ENCODE measurements around the gene NBL1.
"Not testable (repeated sequence)": the region's sequence is repeated elsewhere in the genome, so short reads cannot be mapped to it uniquely, and the experiment has no call there.

The NBL1 gene

DNA sequence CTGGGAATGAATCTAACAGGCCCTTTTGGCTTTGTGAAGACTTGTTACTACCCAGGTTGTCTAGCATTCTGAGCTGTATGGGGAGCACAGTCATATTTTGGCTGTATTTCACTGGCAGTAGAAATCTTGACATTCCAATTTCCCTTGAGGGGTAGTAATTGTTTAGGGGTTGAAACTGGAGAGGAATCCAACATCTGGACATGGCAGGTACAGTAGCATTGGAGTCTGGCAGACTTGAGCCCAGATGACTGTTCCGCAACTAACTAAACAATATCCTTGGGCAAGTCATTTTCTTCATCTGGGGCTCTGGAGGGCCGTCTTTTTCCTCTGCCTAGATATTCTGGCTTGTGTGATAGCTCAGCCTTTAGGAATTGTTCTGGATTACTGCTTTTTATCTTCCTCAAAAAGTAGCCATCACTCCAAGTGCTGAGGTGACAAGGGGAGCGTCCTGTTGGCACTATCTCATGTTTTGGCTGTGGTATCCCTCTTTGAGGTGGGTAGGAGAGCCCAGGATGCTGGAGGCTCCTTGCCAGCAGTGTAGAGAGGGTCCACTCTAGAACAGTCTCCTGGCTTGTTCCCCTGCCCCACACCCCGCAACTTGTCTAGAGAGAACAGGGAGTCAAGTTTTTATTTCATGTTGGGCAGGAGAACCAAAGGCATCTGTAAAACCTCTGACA is 22.7 kb upstream of the NBL1 start:
- no peak for DNase-seq (ENCODE audit: low read depth in 2 of 2)

DNA sequence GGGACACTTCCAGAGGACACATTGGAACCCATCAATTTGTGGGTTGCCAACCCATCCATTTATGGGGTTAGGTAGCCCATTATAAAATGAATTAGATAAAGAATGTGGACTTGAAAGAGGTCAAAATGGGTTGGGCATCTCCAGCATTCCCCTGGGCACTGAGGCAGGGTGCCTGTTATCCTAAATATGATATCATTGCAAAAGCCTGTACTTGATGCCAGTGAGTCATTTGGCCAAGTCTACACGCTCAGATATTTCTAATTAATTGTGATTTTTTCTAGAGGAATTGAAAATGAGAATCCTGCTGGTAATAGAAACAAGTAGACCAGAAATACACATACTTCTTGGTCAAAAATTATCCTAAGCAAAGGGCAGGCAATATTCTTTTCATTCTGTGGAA is 21.9 kb upstream of the NBL1 start:
- DNase-seq (ENCODE audit: low read depth in 2 of 2), result no peak

DNA sequence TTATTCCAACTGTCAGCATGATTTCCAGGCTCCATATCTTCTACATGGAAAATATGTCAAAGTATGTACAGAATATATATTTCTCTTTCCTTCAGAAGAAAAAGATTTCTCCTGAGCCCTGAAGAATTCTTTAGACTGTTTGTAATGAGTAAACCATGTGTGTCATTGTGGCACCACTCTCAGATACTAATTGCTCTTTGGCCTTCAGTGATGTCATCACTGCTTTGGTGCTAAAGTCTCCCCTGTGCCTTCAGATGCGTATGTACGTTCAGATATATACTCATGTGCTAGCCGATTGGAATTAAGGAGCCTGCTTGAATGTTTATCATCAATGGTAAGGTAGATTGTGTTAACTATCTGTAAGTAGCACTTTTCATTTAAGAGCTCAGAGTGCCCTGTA is 20.6 kb upstream of the NBL1 start:
- no peak for DNase-seq (ENCODE audit: low read depth in 2 of 2)

DNA sequence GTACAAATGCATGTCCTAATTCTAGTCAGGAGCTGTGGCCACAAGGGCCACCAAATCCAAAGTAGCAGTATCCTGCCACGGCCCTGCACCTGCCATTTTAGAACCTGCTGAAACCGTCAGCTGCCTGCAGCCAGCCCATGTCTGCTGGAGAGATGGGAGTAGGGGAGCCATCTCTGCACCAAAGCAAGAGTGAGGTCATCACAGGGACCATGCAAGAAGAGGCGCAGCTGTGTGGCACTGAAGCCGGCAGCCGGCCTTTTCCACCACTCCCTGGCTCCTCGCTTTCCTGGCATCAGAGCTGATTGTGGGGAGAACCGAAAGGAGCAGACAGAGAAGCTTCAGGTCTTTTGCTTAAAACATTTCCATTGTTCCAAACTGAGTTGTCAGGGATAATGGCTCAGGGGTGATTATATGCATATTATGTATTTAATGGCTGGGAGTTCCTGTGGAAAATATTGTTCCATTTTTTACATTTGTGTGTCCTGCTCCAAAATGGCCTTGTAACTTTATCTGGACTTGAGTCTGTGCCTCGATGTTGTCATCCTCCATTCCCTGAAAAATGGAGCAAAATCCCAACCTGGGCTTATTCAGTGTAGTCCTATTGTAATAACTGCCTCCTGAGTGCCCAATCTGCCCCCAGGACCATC is 18.7 kb upstream of the NBL1 start:
- no peak for DNase-seq (ENCODE audit: low read depth in 2 of 2)

DNA sequence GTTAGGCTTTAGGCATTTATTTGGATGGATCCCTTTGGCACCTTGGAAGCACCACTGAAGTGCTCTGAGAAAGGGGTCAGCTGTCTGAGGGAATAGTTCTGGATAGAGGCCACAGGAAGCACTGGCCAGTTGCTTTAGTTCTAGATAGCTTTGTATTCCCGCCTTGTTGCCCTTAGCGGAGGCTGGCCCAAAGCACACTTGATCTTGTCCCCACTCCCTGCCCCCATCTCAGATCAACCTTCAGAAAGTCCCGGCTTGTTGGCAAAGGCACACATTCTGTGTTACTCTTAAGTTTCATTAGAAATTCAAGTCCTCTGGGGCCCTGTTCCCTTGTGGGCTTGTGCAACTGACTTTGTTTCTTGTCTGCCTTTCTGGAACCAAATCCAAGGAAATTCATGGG is 15.2 kb upstream of the NBL1 start:
- DNase-seq (ENCODE audit: low read depth in 2 of 2), result no peak

DNA sequence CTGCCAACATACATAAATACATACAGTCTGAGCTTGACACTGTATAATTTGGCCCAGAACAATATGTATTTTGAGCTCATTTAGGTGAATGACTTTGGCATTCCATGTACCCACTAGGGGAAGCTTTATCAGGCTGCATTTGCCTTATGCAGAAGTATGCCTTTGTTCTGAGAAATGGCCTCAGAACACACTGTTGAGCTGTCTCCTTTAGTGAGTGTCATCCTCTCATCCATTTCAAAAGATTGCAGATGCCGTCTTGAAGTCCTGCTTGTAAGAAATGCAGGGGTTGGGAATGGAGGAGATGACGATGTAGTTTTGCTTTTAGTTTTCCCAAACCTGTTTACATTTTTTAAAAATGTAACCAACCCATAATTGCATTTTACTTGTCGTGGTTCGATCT is 14.8 kb upstream of the NBL1 start:
- no peak for DNase-seq (ENCODE audit: low read depth in 2 of 2)

DNA sequence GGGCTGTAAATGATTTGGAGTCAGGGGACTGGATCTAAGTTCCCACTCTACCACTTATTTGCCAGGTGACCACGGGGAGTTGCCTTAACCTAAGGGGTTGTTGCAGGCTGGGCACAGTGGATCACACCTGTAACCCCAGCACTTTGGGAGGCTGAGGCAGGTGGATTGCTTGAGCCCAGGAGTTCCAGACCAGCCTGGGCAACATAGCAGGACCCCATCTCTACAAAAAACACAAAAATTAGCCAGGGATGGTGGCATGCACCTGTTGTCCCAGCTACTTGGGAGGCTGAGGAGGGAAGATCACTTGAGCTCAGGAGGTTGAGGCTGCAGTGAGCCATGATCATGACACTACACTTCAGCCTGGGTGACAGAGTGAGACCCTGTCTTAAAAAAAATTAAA is 13.9 kb upstream of the NBL1 start:
- DNase-seq (ENCODE audit: low read depth in 2 of 2), result not testable (repeated sequence)

DNA sequence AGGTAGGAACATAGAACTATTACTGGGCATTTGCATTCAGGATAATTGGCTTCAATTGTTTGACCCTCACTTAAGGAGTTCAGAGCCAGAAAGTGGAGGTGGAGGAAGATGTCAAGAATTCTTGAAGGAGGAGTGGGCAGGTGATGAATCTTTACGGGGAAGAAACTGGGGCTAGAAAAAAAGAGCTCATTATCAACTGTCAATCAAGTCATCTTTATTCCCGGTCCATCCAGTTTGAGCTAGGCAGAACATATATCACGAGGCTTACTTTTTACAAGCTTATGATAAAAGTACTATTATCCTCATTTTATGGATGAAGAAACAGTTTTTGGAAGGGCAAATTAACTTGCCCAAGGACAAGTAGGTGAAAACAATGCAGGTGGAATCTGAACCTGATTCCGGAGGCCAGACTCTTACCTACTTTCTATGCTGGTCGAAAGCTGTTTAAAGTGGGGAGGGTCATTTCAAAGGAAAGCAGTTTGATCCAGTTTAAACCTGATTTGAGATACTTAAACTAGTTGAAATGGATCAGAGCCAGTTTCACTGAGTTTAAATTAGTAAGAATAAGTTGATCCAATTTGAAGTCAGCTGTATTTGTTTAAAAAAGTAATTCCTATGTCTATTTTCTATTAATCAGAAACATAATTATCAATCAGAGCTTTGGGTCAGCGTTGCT is 13.3 kb upstream of the NBL1 start:
- no peak for DNase-seq (ENCODE audit: low read depth in 2 of 2)

DNA sequence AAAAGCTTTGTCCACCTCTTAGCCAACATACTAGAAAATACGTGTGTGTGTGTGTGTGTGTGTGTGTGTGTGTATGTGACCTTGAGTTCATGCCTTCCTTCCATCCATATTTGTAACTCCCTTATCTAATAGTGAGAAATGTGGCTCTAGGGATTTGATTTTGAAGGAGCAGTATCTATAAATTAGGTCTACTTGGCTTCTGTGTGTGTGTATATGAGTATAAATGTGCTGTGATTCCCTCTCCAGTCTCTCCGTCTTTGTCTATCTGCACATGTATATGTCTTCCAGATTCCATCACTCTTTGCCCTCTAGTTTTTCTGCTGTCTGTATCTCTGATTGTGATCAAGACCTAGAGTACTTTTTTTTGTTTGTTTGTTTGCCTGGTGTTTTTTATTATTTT is 11.9 kb upstream of the NBL1 start:
- DNase-seq (ENCODE audit: low read depth in 2 of 2), result no peak

DNA sequence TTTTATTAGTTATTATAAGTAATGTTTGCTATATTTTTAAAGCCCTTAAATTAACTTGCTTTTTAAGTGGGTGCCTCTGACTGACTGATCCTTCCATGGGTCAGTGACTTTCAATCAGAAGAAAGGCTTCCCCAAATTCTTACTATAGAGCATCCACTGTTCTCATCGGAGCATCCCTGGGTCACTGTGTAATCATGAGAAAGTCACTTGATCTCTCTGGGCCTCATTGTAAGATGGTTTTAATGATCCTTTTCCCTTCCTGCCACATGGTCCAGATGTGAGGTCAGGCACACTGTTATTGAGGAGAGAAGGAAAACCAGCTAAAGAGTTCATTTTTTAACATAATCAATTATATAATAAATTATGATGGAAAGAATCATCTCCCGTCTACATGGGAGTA is 11.0 kb upstream of the NBL1 start:
- no peak for DNase-seq (ENCODE audit: low read depth in 2 of 2)

DNA sequence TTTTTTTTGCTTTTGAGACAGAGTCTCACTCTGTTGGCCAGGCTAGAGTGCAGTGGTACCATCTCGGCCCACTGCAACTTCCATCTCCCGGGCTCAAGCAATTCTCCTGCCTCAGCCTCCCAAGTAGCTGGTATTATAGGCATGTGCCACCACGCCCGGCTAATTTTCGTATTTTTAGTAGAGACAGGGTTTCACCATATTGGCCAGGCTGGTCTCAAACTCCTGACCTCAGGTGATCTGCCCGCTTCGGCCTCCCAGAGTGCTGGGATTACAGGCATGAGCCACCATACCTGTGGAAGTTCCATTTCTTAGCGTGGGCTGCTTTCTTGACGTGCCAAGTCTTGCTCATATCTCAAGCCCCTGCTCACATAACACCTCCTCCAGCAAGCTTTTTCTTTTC is 9.0 kb upstream of the NBL1 start:
- DNase-seq (ENCODE audit: low read depth in 2 of 2), result not testable (repeated sequence)

DNA sequence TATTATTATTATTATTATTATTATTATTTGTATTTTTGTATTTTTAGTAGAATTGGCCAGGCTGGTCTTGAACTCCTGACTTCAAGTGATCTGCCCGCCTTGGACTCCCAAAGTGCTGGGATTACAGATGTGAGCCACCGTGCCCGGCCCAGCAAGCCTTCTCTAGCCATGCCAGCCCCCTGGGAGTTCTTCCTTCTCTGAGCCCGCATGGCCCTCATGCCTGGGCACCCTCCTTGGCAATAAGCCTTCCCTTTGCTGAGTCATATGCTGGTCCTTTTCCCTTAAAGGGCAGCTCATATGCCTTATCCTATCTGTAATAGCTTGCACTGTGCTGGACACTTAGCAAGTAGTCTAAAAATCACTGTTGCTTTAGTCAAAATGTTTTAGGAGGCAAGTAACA is 8.5 kb upstream of the NBL1 start:
- DNase-seq (ENCODE audit: low read depth in 2 of 2), result no peak

DNA sequence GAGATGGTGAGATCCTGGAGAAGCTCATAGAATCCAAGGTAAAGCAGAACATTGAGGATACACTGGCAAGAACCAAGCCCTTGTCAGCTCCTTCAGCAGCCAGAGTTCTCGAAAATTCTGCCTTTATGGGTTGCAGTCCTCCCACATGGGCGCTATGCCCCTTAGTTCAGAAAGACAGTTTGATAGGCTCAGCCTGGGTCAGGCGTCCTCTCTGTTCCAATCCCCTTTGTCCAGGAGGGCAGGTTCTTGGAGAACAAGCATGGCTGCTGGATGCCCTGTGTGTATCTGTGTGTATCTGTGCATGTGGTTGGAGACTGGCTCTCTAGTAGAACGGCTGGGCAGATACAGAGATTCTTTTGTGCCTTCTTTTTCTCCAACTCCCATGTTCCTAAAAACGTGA is 8.0 kb upstream of the NBL1 start:
- no peak for DNase-seq (ENCODE audit: low read depth in 2 of 2)

DNA sequence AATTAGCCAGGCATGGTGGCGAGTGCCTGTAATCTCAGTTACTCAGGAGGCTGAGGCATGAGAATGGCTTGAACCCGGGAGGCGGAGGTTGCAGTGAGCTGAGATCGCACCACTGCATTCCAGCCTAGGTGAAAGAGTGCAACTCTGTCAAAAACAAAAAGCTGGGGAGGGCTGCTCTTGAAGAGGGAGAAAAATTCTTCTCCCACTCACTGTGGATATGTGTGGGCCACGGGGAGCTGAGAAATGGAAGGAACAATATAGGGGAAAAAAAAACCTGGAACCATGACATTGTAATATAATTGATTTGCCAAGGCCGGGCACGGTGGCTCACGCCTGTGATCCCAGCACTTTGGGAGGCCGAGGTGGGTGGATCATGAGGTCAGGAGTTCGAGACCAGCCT is 7.4 kb upstream of the NBL1 start:
- not testable (repeated sequence) for DNase-seq (ENCODE audit: low read depth in 2 of 2)

DNA sequence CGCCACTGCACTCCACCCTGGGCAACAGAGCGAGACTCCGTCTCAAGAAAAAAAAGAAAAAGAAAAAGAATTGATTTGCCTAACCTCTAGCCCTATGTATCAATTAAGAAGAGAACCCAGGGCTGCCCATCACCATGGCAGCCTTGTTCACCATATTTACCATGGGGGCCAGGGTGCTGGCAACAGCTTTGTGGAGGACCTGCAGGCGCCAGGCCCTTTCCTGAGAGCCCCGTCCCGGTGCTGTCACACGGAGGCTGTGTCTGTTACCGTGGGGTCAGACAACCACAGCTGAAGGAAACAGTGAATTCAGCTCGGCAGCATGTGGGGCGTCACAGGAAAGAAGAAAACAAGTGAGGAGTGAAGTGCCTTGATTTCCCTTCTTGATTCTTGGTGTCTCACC is 6.5 kb upstream of the NBL1 start:
- no peak for DNase-seq (ENCODE audit: low read depth in 2 of 2)

DNA sequence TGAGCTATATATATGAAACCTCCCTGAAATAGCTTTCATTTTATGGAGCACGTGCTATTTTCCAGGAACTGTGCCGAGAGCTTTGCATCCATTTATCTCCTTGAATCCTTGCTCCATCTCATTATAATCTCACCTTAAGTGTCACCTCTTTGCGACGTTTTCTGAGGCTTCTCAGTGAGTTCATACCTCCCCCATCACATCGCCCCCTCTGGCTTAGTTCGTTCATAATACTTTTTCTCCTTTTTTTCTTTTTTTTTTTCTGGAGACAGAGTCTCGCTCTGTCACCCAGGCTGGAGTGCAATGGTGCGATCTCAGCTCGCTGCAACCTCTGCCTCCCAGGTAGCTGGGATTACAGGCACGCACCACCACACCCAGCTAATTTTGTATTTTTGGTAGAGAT is 4.9 kb upstream of the NBL1 start:
- not testable (repeated sequence) for DNase-seq (ENCODE audit: low read depth in 2 of 2)

DNA sequence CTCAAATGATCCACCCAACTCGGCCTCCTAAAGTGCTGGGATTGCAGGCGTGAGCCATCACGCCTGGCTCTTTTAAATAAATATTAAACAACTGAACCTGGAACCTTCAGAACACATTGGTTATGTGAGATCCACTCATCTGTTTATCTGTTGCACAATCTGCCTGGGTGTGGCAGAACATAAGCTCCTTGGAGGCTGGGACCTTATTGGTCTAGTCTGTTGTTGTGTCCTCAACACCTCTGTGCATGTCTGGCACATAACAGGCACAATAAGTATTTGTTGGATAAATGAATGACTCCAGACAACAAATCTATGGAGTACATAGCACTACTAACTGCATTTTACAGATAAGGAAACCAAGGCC is 4.1 kb upstream of the NBL1 start:
- no peak for DNase-seq (ENCODE audit: low read depth in 2 of 2)

DNA sequence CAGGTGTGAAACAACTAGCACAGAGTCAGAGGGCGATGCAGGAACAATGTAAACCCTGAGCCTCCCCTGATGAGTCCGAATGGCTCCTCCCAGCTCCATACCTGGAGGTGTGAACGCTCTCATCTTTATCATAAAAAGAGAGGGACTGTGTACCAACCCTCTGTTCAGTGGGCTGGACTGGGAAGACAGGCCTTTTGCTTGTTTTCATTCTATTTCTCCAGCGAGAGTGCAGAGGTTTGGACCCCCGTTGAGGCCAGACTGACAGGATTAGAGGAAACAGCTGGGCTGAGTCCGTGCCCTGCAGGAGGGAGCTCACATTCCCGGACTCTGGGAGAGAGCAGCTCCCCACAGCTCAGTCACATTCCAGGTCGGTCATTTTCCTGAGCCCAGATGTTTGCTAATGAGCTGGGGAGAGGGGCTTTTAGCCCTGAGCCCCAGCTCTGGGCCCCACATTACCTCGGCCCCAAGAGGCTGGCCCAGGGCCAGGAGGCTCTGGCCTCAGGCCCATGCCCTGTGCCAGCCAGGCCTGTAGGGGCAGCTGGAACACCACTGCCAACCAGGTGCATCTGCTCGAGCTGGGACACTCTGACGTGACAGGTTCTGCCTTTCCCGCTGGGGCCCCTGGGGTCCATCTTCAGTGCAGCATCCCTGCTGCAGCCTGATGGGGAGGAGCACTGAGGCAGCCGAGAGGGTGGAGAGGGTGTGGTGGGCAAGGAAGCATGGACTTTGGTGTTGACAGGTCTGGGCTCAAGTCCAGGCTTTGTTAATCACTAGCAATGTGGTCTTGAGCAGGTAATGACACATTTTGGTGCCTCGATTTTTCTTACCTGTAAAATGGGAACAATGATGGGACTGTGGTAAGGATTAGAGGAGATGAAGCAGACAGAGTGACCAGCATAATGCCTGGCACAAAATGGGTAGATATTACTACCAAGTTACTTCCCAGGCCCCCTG is 3.5 kb upstream of the NBL1 start:
- no peak for DNase-seq (ENCODE audit: low read depth in 2 of 2)

DNA sequence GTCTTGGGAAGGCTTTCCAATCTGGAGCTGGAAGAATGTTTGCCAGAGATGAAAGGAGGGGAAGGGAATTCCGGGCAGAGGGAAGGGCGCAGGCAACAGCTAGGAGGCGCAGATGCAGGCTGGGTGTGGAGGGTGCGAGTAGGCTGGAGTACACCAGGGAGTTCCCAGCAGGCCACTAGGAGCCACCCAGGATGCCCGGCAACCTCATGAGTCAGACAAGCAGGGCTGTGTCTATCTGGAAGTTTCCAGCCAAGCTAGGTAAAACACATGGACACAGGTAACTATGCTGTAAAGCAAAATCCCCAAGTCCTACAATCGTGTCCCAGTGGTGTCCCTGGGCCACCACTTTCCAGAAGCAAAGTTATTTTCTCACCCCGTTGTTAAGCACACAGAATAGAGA is 990 bp upstream of the NBL1 start:
- DNase-seq (ENCODE audit: low read depth in 2 of 2), result no peak

DNA sequence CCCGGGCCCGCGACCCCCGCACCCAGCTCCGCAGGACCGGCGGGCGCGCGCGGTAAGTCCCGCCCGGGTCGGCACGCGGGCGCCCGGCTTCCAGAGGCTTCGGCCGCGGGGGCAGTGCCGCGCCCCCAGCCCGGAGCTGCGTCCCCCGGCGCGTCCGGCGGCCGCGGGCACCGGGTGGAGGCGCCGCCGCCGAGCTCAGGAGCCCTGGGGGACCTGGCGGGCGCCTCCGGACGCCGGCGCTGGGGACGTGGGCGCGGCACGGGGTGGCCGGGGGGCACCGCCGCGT is 227 bp downstream of the NBL1 start:
- no peak for DNase-seq (ENCODE audit: low read depth in 2 of 2)

DNA sequence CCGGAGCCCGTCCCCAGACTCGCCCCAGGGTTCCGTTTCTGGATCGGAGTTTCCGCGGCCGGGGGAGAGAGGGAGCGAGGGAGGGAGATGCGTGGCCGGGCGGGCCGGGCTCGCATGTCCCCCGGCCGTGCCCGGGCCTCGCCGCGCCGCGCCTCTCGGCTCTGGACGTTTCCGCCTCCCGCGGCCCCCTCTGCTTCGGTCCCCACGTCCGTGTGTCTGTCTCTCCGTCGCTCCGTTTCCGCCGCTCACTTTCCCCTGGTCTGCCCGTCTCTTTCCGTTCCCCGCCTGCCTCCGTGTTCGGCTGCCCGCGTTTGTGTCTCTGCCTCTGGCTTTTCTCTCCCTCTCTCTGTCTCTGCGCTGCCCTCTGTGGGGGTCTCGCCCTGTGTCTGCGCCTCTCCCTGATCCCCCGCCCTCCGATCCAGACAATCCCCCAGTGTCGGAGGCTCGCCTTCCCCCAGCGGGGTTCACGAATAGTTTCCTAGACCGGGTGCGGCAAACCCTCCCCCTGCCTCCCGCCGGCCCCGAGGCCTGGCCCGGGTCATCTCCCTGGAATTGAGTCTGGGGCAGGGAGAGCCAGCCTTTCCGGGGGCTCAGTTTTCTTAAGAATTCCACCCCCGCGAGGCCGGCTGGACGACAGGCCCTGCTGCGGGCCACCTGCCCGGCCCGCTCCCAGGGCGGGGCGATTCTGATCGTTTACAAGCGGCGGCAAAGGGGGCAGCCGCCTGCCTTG is 735 bp downstream of the NBL1 start:
- DNase-seq (ENCODE audit: low read depth in 2 of 2), result no peak

All from stimulated activated CD8-positive, alpha-beta memory T cell treated with anti-CD3 and anti-CD28 coated beads, Interleukin-2, amount 100 ng/mL, for 1 hour (primary cell).